Gastrocnemius medialis (tissue), 4 donors: Measurements from ENCODE around the gene PRKCE. TPM values are rescaled to one million over a fixed set of nuclear protein-coding genes. Genes with fewer than 3 reads are reported as not detected.
"Not testable (repeated sequence)": the region's sequence is repeated elsewhere in the genome, so short reads cannot be mapped to it uniquely, and the experiment has no call there.

Experiments used
- ATAC-seq, 2 donors: fragments of 150-250 bp; one replicate each; pipeline ENCODE4 v1.9.1; 2016
- DNase-seq, 2 donors: peaks; one replicate each; pipeline ENCODE4 v3.0.0-alpha.2; 2019
- H3K27ac ChIP-seq, 4 donors: fragments of 200-600 bp; sonication (generic); 1 replicate in 1 of 4; 2 replicates in 3 of 4; pipeline ENCODE4 v1.5.1; 2016 to 2018; ENCODE audit warnings: mild to moderate bottlenecking in 2 of 4, moderate library complexity in 1 of 4
- H3K27me3 ChIP-seq, 3 donors: fragments of 200-600 bp; sonication (generic) in 2 of 3; 1 replicate in 1 of 3; 2 replicates in 2 of 3; pipeline versions ENCODE4 v1.5.1 to v1.6.0; 2016 to 2019; ENCODE audit warnings: mild to moderate bottlenecking in 1 of 3, moderate library complexity in 1 of 3
- H3K36me3 ChIP-seq, 2 donors: fragments of 200-600 bp; sonication (generic) in 1 of 2; one replicate each; pipeline ENCODE4 v1.5.1; 2017 to 2018
- H3K4me1 ChIP-seq, 2 donors: fragments of 200-600 bp; sonication (generic) in 1 of 2; one replicate each; pipeline ENCODE4 v1.5.1; 2016 to 2017; ENCODE audit warnings: mild to moderate bottlenecking in 2 of 2
- H3K4me3 ChIP-seq, 4 donors: fragments of 200-600 bp; sonication (generic) in 3 of 4; 1 replicate in 1 of 4; 2 replicates in 3 of 4; pipeline ENCODE4 v1.5.1; 2016 to 2019; ENCODE audit warnings: mild to moderate bottlenecking in 2 of 4
- H3K9me3 ChIP-seq, 3 donors: fragments of 200-600 bp; sonication (generic) in 2 of 3; 1 replicate in 1 of 3; 2 replicates in 2 of 3; pipeline ENCODE4 v1.5.1; 2016 to 2019
- POLR2A ChIP-seq, 2 donors: fragments of 450-650 bp; IDR thresholded peaks; one replicate each; pipeline ENCODE4 v1.6.1; 2017; ENCODE audit warnings: antibody characterized with exemption in 2 of 2, mild to moderate bottlenecking in 2 of 2, moderate library complexity in 2 of 2
- in situ Hi-C, 4 donors: fragments of 200-750 bp; cut with MboI; loops; one replicate each; pipeline versions ENCODE4 v1.15.0 to v1.8.0; 2017; ENCODE audit warnings: low sequenced_read_pairs in 4 of 4
- intact Hi-C: fragments of 100-400 bp; cut with DNase I; formaldehyde crosslinking; loops from one replicate; pipeline ENCODE4 v1.15.1; 2023; ENCODE audit warnings: low total_unique reads
- total RNA-seq, 4 donors: library from RNA; depleted of rRNA; stranded (reverse); fragments of >200 nt; gene quantifications; one replicate each; pipeline versions ENCODE4 v1.1.0 to v1.2.3, GENCODE V29; 2016
- TF ChIP-seq, protein P1 (sequence below), 5 experiments: fragments of 450-650 bp in 3 of 5; fragments of 200-600 bp in 2 of 5; sonication (generic) in 2 of 5; IDR thresholded peaks in 4 of 5; conservative IDR thresholded peaks in 1 of 5; 1 replicate in 4 of 5; 2 replicates in 1 of 5; pipeline ENCODE4 v1.5.1; 2016 to 2019; ENCODE audit warnings: antibody characterized with exemption in 5 of 5, mild to moderate bottlenecking in 3 of 5, moderate library complexity in 3 of 5

PRKCE gene
- total RNA-seq, 4 donors from 2014 or later: 5.8 to 28.9 (median 11.8) TPM

DNA sequence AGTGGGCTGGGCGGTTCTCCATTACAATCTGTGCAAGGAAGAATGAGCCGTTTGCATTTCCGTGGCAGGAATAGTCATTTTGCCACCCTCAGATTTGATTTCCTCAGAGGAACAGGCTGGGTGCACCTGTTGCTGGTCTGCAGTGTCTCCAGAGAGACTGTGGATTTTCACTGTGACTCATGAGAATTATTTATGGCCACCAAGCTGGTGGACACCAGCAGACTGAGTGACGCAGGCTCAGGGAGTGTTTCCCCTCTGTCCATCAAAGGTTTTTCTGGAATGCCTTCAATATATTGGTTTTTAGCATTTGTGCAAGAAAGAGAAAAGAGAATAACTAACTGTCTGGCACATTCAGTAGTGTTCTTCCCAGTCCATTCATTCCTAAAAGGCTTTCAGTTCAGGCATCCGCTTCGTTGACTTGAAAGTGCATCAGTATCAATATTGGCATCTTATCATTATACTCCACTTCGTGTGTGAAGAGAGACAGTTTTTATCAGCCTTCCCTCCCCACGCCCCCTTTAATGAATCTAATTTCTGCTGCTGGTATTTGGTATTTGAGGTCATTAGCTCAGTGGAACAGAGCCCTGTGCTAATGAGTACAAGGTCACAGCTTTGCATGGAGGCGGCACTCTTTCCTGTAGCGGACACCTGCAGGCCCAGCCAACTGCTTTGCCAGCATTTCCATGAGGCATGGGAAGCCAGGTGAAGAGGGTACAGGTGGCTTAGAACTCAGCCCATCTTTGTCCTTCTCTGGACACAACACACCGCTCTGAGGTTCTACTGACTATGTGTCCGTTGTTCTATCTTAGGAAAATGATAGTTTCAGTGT, 39.9 kb downstream of the PRKCE start:
- DNase-seq (peak; percentile 78 to 87), ATAC-seq (peak; percentile 98 to 99)
- Histone ChIP-seq H3K4me3 (peak overlapping the region in 2 of 4 donors; percentile 14 to 25), H3K27me3 (no peaks in the 10 kb centered on the region), H3K27ac (peak overlapping the region; percentile 81 to 89 (median 82)), H3K36me3 (no peaks in the 10 kb centered on the region), H3K4me1 (peaks cover 23 to 26% of the 10 kb centered on the region in 2 donors), H3K9me3 (no peaks in the 10 kb centered on the region)
- peak; percentile 16 to 21 for TF ChIP-seq POLR2A (IDR thresholded peaks at IDR 0.05)
- TF ChIP-seq, protein P1, sequence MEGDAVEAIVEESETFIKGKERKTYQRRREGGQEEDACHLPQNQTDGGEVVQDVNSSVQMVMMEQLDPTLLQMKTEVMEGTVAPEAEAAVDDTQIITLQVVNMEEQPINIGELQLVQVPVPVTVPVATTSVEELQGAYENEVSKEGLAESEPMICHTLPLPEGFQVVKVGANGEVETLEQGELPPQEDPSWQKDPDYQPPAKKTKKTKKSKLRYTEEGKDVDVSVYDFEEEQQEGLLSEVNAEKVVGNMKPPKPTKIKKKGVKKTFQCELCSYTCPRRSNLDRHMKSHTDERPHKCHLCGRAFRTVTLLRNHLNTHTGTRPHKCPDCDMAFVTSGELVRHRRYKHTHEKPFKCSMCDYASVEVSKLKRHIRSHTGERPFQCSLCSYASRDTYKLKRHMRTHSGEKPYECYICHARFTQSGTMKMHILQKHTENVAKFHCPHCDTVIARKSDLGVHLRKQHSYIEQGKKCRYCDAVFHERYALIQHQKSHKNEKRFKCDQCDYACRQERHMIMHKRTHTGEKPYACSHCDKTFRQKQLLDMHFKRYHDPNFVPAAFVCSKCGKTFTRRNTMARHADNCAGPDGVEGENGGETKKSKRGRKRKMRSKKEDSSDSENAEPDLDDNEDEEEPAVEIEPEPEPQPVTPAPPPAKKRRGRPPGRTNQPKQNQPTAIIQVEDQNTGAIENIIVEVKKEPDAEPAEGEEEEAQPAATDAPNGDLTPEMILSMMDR (IDR thresholded peaks at IDR 0.05 in 4 of 5, conservative IDR thresholded peaks at IDR 0.05 in 1 of 5): no peak
- intact Hi-C loops: loop anchor here (1.0 to 10.0 kb wide), 3 partner anchors 40 to 447 kb away; partner anchors contain the start of gene PRKCE
- in situ Hi-C loops: no loop called here

- TF ChIP-seq POLR2A (IDR thresholded peaks at IDR 0.05): no peak
- TF ChIP-seq, protein P1 (IDR thresholded peaks at IDR 0.05 in 4 of 5, conservative IDR thresholded peaks at IDR 0.05 in 1 of 5): no peak
- Histone ChIP-seq H3K4me3 (no peak overlapping the region), H3K9me3 (no peaks in the 10 kb centered on the region), H3K27me3 (no peaks in the 10 kb centered on the region), H3K36me3 (no peaks in the 10 kb centered on the region), H3K27ac (no peak overlapping the region), H3K4me1 (peaks cover 23 to 26% of the 10 kb centered on the region in 2 donors)
- ATAC-seq: no peak
- no peak for DNase-seq
- intact Hi-C loops (loop anchor here (5.0 to 10.0 kb wide), 2 partner anchors 245 to 448 kb away; no protein-coding TSS in a partner anchor), in situ Hi-C loops (no loop called here)
These were observed 41.1 kb downstream of the PRKCE start for GRCh38 chr2:45692566-45692965.

GRCh38 chr2:45695480-45696007, 44.1 kb downstream of the PRKCE start:
- intact Hi-C loops: loop anchor here (2.0 to 10.0 kb wide), 2 partner anchors 125 to 451 kb away; no protein-coding TSS in a partner anchor
- H3K27me3 ChIP-seq, H3K36me3 ChIP-seq, DNase-seq, ATAC-seq, H3K27ac ChIP-seq, in situ Hi-C loops, H3K4me3 ChIP-seq, H3K9me3 ChIP-seq: not testable (repeated sequence)
- peaks cover 19 to 28% of the 10 kb centered on the region in 2 donors for H3K4me1 ChIP-seq

DNA sequence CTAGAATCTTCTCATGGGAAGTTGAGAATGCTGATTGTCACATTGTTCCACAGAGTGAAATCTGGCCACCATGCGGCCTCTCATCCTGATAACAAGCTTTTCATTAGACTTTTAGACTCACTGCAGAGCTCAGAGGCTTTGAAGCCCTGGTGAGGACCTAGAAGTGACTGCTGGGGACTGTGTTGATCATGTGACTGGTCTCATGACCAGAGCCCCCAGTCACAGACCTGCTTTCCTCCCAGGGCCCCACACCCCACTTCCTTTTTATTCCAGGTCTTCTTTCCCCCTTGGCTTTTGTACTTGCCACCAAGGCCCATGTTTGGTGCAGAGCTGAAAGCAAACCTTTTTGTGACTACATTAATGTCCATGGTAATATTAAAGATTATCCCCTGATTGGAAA, 45.2 kb downstream of the PRKCE start:
- no peaks in the 10 kb centered on the region for H3K27me3 ChIP-seq
- in situ Hi-C loops (no loop called here), intact Hi-C loops (loop anchor here (10.0 kb wide), 1 partner anchor 452 kb away; no protein-coding TSS in a partner anchor)
- DNase-seq (no peak), ATAC-seq (no peak)
- peaks cover 7 to 18% of the 10 kb centered on the region in 2 donors for H3K4me1 ChIP-seq
- H3K36me3 ChIP-seq: no peaks in the 10 kb centered on the region
- TF ChIP-seq, protein P1 (IDR thresholded peaks at IDR 0.05 in 4 of 5, conservative IDR thresholded peaks at IDR 0.05 in 1 of 5): no peak
- no peak for TF ChIP-seq POLR2A (IDR thresholded peaks at IDR 0.05)
- no peak overlapping the region for H3K27ac ChIP-seq
- no peak overlapping the region for H3K4me3 ChIP-seq
- no peaks in the 10 kb centered on the region for H3K9me3 ChIP-seq

DNA sequence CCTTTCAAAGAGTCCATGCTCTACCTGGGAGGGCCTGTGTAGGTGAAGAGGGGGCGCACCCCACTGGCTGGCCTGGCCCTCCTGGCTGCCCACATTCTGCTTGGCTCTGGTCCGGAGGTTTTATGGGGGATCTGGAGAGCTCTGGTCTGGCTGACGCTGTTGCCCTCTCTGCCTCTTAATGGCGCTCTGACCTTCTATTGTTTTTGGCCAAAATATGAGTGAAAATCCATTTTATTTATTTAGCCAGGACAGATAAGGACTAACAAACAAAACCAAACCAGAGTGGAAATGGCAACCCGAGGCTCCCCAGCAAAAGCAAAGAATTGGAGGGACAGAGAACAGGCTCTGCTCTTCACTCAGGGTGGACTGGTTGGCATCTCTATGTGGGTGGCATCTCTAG, 45.7 kb downstream of the PRKCE start:
- TF ChIP-seq, protein P1 (IDR thresholded peaks at IDR 0.05 in 4 of 5, conservative IDR thresholded peaks at IDR 0.05 in 1 of 5): no peak
- no peak for TF ChIP-seq POLR2A (IDR thresholded peaks at IDR 0.05)
- H3K36me3 ChIP-seq: no peaks in the 10 kb centered on the region
- DNase-seq: no peak
- H3K4me1 ChIP-seq: peaks cover 4 to 13% of the 10 kb centered on the region in 2 donors
- no peak overlapping the region for H3K27ac ChIP-seq
- H3K27me3 ChIP-seq: no peaks in the 10 kb centered on the region
- in situ Hi-C loops (no loop called here), intact Hi-C loops (loop anchor here (10.0 kb wide), 1 partner anchor 452 kb away; no protein-coding TSS in a partner anchor)
- no peak overlapping the region for H3K4me3 ChIP-seq
- no peaks in the 10 kb centered on the region for H3K9me3 ChIP-seq
- ATAC-seq: no peak
